SIG-M5 (cell line): ENCODE results near the gene OPRL1.
"Not testable (repeated sequence)": the region's sequence is repeated elsewhere in the genome, so short reads cannot be mapped to it uniquely, and the experiment has no call there.

ENCODE experiments used
- DNase-seq: peaks from one replicate; lab custom pipeline; 2025; lab: John Stamatoyannopoulos, UW

Gene OPRL1

GRCh38 chr20:64117432-64117777, 37.5 kb downstream of the OPRL1 start:
- DNase-seq, result not testable (repeated sequence)

GRCh38 chr20:64119301-64119680, 39.4 kb downstream of the OPRL1 start:
- no peak for DNase-seq

GRCh38 chr20:64119681-64120341, 39.9 kb downstream of the OPRL1 start:
- DNase-seq, result no peak

- no peak for DNase-seq
Observed at GRCh38 chr20:64121586-64121985, 41.7 kb downstream of the OPRL1 start.

DNA sequence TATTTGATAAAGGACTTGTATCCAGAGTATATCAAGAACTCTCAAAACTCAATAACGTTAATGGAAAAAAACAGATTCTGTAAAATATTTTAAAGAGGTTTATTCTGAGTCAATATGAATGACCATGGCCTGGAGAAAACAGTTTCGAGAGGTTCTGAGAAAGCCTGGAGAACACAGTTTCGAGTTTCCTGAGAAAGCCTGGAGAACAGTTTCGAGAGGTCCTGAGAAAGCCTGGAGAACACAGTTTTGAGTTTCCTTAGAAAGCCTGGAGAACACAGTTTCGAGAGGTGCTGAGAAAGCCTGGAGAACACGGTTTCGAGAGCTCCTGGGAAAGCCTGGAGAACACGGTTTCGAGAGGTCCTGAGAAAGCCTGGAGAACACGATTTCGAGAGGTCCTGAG, 43.0 kb downstream of the OPRL1 start:
- not testable (repeated sequence) for DNase-seq

DNA sequence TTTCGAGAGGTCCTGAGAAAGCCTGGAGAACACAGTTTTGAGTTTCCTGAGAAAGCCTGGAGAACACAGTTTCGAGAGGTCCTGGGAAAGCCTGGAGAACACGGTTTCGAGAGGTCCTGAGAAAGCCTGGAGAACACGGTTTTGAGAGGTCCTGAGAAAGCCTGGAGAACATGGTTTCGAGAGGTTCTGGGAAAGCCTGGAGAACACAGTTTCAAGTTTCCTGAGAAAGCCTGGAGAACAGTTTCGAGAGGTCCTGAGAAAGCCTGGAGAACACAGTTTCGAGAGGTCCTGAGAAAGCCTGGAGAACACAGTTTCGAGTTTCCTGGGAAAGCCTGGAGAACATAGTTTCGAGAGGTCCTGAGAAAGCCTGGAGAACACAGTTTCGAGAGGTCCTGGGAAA, 43.6 kb downstream of the OPRL1 start:
- DNase-seq, result not testable (repeated sequence)

DNA sequence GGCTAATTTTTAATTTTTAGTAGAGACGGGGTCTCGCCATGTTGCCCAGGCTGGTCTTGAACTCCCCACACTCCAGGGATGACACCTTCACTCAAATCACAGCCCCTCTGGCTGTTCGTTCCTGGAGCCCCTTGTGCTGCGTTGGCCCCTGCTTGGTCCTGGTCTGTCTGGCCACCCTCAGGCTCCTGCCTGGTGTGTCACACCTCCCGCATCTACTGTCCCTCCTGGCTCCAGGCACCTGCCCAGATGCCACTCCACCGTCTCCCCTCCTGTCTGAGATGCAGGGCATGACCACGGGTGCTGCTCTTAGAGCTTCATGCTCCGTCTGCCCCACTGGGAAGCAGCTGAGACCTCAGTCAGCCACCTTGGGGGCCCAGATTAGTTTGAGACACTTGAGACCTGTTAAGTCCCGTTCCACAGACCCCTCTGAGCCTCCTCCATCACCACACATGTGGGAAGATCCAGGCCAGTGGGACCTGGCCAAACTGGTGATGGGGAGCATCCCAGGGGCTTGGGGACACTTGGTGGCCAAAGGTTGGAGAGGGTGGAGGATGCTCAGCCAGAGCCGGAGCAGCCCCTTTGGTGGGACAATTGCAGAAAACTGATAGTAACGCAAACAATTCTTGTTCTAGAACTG, 49.4 kb downstream of the OPRL1 start:
- no peak for DNase-seq

- no peak for DNase-seq
Observed at GRCh38 chr20:64130271-64130670, 50.4 kb downstream of the OPRL1 start.

- no peak for DNase-seq
Observed at GRCh38 chr20:64130876-64131275, 51.0 kb downstream of the OPRL1 start.

DNA sequence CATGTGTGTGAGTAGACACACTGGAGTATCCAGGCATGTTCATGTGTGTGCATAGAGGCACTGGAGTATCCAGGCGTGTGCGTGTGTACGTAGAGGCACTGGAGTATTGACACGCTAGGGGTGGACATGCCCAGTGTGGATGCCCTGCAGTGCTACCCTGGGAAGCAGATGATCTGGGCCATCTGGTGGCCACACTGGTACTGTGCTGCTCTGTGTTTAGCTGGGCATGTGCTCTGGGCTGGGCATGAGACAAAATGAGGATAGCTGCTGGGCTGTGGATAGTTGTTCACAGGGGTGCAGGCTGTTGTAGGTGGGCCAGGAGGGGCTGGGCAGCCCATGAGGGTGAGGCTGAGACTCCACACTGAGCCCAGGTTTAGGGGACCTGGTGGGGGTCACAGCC, 51.5 kb downstream of the OPRL1 start:
- DNase-seq, result no peak

GRCh38 chr20:64133951-64134407, 54.1 kb downstream of the OPRL1 start:
- DNase-seq, result no peak

GRCh38 chr20:64134744-64135143, 54.9 kb downstream of the OPRL1 start:
- not testable (repeated sequence) for DNase-seq

DNA sequence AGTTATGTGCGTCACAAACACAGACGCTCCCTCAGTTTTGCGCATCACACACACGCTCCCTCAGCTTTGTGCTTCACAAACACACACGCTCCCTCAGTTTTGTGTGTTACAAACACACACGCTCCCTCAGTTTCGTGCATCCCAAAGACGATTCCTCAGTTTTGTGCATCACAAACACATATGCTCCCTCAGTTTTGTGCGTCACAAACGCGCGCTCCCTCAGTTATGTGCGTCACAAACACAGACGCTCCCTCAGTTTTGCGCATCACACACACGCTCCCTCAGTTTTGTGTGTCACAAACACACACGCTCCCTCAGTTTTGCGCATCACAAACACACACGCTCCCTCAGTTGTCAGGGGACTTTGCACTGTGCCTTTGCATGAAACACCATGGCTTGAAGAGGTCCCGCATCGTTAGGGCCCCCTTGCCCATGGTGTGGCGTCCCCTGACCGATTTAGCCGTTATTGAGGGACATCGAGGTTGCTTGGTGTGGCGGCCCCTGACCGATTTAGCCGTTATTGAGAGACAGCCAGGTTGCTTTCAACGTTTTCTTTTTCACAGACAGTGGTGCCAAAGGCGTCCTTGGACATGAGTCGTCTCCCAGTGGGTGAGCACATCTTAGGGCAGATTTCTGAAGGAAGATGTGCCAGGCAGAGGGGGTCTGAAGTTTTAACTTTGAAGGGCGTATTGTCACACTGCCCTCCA, 56.3 kb downstream of the OPRL1 start:
- no peak for DNase-seq

DNA sequence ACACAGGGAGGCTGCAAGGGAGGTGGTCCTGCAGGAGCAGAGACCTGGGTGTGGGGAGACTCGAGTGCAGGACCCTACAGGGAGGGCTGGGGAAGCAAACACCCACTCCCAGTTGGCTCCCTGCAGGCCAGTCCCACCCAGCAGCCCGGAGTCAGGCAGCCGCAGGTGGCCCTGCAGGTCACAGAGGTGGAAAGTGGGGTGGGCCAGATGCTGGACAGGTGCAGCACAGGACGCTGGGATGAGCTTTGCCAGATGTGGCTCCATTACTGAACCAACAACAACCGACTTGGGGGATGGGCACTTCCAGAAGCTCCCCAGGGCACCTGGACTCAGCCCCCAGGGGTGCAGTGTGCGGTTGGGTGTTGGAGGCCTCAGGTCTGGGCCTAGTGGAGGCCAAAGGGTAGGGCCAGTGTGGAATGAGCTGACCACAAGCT, 57.7 kb downstream of the OPRL1 start:
- no peak for DNase-seq

DNA sequence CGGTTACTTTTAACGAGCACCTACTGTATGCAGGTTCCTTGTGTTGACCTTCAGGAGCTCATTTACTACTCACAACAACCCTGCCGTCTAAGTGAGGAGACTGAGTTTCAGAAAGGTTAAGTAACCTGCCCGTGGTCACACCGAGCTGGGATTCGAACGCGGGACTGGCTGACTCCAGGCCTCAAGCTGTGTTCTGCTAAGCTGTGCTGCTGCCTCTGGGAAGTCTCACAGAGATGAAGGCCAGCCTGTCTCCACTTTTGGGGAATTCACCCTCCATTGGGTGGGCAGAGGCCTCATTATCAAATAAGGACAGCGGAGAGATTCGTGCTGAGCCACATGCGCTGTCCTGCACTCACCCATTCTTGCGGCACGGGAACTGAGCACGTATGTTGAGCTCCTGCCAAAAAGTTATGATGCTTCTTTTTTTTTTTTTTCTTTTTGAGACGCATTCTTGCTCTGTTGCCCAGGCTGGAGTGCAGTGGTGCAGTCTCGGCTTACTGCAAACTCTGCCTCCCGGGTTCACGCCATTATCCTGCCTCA, 58.5 kb downstream of the OPRL1 start:
- DNase-seq, result no peak

DNA sequence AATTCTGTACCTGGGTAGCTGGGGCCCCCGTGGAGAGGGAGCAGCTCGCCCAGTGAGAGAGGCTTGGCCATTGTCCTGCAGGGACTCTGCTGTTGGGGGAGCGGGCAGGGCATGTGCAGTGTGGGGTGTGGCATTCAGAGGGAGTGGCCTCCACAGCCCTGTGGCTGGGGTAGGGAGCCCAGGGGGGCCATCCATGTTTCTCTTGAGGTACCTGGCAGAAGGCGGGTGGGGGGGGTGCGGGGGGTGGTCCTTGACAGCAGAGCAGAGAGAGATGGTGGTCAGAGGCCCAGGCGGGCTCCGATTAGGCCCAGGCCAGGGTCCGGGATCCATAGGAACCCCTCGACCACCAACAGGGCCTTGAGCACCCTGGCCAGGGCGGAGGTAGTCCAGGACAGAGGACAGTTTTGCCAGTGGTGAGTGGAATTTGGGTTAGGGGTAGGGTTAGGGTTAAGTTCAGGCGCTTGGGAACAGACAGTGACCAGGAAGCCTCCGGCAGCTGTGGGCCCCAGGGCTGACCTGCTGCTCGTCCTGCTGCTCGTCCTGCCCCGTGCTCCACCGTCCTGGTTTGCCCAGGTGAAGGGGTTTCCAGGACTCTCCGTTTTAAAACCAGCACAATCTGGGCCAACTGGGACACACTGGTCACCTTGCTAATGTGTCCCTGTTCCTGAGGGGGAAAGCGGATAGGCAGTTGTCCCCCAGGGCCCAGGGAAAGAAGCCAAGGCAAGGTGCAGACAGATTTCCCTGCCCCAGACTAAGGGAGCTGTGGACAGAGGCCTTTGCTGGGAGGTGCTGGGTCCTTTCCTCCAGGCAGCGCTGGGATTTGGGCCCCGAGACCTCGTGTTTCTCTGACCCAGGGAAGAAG, 59.5 kb downstream of the OPRL1 start:
- DNase-seq, result no peak

GRCh38 chr20:64140061-64140931, 60.4 kb downstream of the OPRL1 start:
- DNase-seq, result no peak

DNA sequence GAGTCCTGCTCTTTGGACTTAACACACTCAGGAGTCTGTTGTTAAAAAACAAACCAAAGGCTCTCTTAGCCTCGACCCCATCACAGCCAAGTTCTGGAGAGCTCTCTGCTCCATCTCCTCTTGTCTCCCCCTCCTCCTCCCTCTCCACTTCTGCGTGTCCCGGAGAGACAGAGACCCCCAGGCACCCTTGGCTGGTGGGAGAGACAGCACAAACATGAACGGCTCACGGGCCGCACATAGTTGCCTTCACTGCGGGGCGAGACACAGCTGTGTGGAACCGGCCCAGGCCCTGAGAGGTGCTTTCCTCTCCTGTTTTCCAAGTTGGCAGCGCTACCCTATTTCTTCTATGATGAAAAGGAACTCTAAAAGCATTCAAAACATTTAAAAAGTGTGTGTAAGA, 61.1 kb downstream of the OPRL1 start:
- no peak for DNase-seq

DNA sequence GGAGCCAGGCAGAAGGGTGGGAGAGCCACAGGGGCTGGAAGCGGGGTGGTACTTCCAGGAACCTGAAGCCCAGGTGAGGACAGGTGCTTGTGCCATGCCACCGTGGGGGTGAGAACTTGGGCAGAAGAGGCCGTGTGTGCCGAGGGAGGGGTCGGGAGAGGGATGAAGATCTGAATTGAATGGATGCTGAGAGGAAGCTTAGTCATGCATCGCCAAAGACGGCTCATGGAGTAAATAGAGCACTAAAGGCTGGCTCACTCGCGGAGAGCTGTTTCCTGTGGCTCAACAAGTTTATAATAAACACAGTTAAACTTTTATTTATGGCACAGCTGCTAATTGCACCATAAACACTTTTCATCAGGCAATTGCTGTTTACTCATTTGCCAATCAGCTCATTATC, 62.7 kb downstream of the OPRL1 start:
- no peak for DNase-seq

- no peak for DNase-seq
Observed at GRCh38 chr20:64143018-64143801, 63.3 kb downstream of the OPRL1 start.
